Measurements from ENCODE around the gene AMBRA1.

AMBRA1 gene

DNA sequence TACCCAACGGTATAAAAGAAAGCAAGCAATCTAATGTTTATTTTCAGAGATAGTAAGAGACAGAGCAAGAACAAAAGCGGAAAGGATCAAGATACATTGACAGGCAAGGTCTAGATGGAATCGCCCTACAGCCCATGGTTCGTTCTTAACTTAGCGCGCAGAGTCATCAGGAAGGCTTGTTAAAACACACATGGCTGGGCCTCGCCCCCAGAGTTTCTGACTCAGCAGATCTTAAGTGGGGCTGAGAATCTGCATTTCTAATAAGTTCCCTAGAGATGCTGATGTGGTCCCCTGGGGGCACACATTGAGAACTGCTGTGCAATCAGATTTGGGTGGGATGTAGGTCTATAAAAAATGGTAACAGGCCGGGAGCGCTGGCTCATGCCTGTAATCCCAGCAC, 166.5 kb downstream of the AMBRA1 start:
- no peak for DNase-seq

DNA sequence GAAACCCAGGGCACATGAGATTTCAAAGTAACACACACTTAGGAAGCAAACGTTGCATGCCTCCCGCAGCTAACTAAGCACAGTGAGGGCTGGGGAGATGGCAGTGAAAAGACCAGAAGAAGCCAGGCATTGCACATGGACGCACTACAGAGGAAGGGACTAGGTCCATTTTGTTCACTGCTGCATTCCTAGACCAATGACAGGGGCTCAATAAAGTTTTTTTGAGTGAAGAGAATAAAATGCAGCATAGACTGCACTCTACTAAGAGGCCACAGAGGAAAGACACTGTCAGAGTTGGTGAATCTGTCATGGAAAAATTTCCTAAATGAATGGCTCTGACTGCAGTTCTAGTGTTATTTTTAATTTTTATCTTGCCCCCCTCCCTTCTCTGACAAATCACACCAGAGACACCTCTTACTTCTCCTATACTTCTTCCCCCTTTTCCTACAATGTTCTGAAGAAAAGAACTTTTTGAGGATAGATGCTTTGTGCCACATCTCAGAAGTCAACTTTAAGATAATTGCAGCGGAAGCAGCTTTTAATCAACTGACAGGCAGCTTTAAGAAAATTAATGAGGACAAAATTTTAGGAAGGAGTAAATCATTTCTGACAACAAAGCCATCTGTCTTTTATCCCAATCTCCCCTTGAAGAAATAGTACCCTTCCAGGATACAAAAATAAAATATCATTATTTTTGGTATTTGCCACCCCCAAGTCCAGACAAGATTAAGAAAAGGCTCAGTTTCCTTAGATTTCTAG, 167.4 kb downstream of the AMBRA1 start:
- no peak for DNase-seq

DNA sequence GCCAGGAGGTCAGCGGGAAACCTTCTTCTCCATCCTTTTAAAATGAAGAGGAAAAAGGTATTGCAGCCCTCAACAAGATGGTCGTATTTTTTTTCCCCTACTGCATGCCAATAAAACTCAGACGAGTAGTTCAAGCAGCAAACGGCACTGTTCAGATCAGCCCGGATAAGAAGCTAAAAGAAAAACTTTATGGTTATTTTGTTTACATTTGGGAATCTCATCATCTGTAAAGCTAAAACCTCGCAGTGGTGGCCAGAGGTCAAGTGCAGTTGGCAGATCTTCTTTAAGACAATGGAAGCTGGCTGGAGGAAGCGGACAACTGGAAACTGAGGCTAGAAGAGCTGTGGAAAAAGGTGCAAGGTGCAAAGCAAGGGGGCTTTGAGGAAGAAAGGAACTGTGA, 171.2 kb downstream of the AMBRA1 start:
- no peak for DNase-seq

DNA sequence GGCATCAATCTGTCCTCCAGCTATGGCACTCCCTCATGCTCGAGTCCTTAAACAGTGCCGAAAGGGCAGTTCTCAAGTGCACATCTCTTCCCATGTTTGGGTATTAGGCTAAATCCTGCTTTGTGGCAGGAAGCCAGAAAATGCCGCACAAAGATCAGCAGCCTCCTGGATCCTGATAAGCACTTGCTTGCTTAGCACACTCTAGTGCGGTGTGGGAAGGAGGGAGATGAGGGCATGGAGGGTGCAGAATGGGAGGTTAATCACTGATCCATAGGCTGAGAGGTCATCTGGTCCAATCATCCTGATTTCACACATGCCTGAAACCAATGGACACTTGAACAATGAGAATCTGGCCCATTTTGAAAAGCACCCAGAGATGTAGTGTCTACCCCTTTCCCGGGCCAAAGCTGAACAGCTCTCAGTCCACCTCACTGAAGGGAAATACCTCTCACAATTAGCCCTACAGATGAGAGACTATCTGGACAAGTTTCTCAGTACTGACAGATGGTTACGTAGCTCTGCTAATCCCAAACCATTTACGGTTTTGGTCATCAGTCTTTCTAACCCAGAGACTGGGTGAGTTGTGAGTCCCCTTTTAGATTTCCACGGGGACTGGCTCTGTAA, 172.5 kb downstream of the AMBRA1 start:
- DNase-seq = no peak

DNA sequence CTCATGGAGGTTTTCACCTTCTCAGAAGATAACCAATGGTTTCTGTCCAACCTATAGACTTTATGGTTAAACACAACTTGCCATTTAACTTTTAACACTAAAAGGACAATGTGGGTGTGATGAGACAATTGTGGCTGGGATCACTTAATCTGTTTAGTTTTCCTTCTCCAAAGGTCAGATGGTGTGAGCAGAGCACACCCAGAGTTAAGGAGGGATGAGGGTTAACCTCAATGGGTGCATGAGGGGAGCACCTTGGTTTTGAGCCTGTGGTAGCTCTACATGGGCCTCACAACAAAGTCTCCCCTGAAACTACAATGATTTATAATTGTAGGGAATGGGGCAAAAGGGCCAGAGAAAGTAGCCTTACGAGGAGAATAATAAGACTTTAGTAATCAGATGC, 173.3 kb downstream of the AMBRA1 start:
- no peak for DNase-seq

DNA sequence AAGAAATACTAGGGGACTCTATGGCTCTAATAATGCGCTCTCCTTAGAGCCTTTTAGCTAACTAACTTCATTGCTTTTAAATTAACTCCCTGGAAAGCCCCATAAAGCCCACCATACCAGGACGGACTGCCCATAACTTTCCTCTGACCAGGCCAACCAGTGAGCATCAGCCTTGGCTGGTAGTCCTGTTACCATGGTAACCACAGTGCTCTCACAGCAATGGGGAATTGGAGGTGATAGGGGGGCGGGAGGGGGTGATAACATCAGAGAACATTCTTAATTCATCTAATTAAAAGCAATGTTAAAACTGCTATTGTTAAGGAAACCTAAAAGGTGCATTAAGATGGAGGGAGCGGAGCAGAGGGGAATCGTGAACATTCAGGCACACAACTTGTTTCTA, 175.1 kb downstream of the AMBRA1 start:
- DNase-seq = no peak

DNA sequence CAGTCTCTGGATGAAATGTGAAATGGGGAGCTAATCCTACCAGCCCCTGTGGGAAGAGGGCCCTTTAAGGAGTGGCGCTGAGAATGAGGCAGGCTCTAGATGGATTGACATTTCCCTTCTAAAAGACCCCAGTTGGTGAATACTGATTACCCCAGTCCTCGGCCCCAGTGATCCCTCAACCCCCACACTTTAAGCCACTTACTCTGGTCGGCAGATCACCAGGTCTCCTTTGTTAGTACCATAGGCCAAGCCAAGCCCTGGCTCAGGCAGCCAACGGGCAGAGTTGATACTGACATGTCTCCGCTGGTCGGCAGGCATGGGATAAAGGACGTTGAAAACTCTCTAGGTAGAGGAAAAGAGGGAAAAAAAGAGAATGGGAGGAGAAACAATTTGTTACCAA, 176.1 kb downstream of the AMBRA1 start:
- no peak for DNase-seq

DNA sequence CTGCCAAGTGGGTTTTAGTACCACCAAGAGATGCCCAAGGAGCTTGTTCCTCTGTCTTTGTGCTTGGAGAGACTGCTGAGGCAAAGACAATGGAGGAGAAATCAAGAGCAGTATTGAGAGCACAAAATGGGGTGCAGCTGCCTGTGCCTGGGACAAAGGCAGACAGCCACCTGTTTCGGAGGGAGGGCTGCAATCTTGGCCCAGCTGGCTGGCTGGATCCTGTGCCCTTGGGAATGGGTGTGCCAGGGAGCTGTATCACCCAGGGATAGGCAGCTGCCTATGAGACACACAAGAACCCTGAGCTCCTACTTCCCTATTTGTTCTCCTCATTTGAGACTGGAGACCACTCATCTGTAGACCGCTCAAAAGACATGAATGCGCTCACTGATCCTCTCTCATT, 178.9 kb downstream of the AMBRA1 start:
- DNase-seq = peak; percentile 54

DNA sequence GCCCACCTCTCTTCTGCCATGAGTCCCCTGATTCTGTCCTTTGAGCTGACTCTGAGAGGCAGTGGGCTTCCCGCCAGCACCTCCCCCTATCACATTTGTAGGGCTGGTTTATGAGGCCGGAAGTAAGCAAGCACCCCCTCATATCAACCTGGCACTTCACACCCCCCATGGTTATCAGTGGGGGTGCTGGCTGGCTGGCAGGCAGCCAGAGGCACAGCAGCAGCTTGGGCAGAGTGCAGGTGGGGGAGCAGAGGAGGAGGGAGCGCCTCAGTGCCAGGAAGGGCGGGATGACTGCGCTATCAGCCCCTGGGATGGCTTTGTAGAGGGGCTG, 179.4 kb downstream of the AMBRA1 start:
- peak; percentile 90 for DNase-seq

DNA sequence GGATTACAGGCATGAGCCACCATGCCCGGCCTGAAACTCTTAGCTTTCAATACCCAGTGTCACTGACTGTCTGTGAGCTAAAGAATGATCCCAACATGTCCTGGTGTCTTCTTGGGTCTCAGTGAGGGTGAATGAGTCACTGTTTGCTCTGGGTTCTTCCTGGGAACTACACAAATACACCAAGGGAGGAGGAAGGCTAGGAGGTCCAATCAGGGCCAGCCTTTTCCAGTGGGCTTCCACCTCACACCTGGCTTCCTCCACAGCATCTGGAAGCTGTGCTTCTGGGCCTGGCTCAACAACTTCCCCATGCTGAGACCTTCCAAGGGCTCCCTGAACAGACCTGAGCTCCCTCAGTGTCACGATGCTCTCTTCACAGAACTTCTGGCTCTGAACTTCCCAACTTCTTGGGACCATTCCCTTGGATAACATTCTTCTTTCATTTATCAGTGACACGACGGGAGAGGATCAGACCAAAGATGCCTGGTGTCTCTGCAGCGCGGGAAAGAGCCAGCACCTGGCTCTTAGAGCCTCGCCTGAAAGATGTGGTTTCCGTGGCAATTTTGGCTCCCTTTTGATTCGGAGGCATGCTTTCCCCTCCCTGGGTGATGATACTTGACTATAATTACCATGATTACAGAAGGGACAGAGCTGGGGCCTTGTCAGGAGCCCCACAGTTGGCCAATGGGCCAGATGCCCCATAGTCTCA, 179.9 kb downstream of the AMBRA1 start:
- peak; percentile 90 for DNase-seq

DNA sequence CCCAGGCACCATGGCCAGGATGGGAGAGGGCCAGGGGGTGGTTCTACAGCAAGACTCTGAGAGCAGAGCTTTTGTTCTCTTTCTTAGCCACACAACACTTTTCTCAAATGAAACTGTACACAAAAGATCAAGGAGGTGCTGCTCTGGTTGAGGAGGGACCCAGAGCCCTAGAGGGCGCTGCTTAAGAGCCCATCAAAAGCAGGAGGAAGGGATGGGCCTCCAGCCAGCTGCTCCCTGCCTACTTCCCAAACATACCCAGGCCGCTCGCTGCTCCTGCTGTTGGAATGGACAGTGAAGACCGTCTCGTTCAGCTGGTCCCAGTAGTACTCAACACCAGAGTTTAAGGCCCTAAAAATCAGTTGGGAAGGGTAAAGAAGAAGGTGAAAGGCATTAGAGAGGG, 183.8 kb downstream of the AMBRA1 start:
- no peak for DNase-seq

DNA sequence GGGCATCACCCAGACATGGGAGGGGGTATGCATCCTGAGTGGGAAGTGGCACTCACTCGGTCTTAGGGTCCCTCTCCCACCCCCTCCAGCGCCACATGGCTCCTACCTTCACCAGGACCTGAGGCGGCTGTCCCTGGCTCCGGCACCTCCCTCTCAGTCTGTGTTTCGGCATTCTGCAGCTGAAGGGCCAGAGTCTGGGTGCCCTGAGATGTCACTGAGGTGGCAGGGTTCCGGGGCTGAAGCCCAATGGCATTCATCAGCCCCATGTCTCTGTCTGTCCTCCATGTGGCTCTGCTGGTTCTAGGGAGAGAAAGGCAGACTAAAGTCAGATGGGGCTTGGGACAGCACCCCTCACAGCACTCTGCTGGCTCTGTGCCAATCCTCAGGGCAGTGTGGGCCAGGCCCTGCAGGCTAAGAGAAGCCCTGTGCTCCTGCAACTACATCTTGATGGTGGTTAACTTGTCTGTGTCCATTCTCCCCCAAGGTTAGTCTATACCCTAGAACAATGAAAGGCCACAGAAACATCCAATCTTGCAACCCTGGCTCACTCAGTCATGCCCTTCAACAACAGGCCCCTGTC, 185.3 kb downstream of the AMBRA1 start:
- DNase-seq = no peak

DNA sequence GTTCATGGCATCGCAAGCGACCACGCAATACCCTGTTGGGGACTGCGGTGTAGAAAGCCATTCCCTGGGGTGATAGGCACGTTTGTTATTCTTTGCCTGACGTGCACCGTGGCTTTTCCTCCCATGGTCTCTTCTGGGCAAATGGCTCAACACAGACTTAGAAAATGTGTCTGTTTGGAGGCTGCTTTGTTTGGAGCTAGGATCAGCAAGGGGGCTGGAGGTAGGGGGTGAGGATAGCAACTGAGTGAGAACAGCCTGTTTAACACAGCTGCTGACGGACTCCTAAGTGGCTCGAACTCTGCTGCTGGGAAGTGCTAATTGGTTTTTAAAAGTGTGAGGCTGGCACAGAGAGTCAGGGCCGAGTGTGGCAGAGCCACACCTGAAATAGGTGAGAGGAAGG, 186.2 kb downstream of the AMBRA1 start:
- no peak for DNase-seq

DNA sequence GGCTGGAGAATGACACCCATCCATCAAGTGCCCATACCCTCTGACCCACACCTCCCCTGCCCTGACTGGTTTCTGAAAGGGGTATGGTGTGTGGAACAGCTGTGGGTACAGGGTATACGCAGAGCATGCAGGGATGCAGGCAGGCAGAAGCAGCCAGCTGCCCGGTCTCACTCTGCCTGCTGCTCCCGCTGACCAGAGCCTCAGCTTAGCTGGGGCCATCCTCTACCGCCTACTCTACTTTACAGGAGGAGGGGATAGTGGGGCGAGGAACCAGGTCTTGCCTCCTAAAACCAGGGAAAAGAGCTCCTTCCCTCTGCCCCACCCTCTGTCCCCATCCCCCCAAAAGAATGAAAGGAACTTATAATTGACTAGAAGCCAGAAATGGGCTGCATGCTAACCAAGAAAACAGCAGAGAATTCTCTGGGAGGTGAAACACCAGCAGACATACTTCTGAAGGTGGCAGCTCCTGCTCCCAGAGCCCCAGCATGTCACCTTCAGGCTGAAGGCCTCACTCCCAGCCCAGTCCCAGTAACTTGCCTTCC, 189.3 kb downstream of the AMBRA1 start:
- DNase-seq = no peak

DNA sequence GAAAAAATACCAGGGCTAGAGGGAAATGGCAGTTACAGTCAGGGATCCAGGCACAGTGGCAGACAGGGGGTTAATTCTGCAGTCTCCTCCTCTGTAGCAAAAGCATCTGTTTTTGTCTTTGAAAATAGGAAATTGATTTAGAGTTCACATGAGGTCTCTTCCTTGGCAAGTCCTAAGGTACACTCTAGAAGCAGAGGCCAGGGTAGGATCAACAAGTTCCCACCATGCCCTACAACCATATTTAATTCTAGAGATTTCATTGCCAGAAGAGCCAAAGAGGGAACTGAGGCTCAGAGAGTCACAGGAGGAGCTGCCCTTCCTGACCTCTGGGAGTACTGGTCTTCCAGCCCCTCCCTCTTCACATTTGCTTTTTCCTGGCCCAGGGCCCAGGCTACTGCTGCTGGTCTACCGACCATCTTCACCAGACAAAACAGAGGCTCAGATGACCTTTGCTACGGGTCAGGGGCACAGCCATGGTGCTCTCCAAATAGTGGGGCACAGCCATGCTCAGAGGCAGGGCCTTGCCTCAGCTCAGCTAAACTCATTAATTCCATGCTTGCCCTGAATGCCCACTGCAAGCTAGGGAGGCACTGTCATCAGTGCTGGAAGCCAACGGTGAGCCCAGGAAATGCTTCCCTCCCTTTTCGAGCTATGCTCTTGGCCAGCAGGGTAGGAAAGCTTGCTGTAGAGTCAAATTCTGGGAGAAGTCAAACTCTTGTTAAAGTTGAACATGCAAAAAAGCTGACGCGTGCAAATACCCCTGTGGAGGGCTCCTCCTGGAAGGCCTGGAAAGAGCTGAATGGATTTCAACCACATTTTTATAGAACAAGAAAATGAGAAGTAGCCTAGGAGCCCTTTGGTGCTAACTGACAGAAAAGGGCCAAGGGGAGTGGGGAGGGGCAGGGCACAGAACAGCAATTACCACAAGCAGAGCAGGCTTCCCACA, 190.6 kb downstream of the AMBRA1 start:
- DNase-seq = no peak

DNA sequence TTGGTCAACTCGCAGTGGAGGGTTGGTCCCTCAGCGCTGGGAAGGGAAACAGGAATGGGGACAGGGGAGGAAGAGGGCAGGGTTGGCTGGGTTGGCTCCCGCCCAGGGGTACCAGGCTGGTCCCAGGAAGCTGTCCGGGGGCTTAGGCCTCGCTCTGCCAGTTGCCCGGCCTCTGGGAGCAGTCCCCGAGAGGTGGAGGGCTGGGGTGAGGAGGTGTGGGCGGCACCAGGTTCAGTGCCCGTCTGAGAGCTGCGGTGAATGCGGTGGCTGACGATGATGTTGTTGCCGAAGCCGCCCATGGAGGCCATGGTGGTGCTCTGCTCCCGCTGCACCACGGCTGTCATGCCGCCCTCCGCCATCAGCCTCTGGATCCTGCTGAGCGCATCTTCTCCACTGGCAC, 196.3 kb downstream of the AMBRA1 start:
- DNase-seq = no peak

DNA sequence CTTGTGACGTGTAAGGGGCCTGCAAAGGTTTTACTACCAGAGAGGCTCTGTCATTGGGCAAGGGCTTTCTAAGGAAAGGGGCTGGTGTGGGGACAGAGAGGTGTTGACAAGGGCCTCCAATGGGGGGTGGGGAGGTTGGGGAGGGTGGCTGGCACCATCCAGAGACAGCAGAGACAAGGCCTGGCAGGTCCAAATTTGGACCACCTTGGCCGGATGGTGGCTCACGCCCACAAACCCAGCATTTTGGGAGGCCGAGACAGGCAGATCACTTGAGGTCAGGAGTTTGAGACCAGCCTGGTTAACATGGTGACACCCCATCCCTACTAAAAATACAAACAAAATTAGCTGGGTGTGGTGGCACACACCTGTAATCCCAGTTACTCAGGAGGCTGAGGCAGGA, 200.1 kb downstream of the AMBRA1 start:
- DNase-seq = no peak

DNA sequence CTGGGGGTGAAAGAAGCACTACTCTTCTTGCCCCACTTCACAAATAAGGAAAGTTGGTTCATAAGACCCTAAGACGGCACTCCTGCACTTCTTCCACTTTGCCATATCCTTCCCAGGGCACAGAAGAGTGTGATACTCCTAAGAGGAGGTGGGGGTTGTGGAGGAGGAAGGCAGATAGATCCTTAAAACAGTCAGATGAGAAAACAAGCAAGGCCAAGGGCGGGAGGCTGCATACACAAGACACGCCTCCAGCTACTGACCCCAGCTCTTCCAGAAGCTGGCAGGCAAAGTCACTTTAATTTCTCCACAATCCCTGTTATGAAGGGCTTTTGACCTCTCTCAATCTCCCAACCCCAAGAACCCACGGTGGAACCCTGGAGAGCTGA, 200.6 kb downstream of the AMBRA1 start:
- DNase-seq = no peak

DNA sequence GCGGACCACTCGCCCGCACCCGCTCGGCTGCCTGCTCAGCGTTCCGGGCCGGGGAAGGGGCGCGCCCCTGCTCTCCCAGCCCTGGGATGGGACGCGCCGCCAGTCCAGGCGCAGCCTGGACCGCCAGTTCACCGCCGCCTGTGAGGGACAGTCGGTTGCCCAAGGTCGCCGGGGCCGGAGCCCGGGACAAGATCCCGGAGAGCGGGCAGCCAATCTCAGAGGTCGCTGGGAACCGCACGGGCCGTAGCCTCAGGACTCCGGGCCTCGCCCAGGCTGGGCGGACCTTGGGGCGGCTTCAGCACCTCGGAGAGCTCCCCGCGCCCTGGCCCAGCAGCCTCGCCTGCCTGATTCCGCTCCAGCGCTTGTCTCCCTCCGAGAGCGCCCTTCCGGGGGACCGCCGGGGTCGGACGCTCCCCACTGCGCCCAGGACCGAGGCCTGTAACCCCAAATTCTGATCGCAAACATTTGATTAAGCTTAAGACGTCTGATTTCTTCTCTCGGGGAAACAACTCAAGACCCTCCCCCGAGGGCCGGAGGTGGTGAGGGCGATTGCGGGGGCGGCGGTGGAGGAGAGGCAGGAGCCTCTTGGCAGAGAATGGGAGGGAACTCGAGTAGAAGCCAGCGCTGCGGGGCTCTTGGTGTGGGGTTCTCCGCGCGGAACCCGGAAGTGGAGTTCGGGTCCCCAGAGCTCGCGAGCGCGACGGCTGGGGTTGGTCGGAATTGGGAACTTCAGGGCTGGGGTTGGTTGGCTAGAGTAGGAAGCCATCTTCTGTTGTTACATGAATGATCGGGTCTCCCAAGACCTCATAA, 201.2 kb downstream of the AMBRA1 start:
- DNase-seq = no peak

DNA sequence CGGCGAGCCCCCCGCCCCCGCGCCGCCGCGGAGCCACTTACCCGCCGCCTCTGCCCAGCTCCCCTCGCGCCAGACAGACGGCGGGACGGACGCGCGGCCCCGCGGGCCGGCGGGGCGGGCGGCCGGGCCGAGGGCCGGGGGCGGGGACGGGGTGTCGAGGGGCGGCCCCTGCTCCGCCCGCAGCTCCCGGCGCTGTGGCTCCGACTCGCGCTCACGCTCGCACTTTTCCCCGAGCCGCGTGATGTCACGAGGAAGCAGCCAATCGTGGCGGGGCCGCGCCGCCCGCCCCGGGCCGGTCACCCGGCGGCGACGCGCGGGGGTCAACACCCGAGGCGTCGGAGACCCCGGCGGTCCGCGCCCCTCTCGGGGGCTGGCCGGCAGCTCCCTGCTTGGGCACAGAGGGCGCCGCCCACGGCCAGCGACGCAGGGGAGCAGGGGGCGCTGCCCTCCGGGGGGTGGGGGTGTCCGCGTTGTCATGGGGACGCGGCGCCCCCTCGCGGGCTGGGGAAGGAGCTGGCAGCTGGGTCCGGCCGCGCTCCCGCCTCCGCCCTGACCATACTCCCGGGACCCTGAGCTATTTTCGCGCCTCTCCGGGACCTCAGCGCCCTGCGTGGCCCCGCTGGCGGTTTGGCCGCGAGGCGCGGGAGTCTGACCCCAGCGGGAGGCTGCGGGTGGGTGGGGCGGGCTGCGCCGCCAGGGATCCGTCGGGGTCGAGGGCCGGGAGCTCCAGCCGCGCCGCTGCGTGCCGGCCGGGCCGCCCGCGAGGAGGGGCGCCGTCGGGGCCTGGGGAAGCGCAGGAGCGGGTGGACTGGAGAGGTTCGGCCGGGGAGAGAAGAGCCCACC, 202.0 kb downstream of the AMBRA1 start, which contains the start of gene CHRM4:
Gene CHRM4, minus strand, starts transcription at position 199 of the 843 bp plus-strand sequence. CDS start 5,219 bp downstream, outside the sequence.
- DNase-seq = peak; percentile 77

DNA sequence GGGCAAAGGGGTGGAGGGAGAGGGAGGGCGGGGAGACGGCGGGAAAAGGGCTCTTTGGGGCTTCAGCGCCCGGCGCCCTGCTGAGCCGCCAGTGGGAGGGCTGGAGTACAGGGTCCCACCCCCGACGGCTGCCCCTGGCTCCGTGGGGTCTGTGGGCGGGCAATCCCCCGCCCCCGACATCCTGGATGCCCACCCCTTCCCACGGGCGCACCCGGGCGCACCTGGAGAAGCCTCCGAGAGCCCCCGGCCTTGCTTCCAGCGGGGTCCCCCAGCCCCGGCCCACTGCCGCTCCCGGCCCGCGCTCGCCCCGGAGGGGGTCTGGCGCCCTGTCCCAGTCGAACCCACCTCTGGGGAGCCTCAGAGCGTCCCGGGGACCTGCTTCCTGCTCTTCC, 202.6 kb downstream of the AMBRA1 start:
- DNase-seq = peak; percentile 26

Data from NCI-H146 (cell line).